Lower leg skin (tissue), 4 donors: ENCODE data around the gene UGDH. TPM values are rescaled to one million over a fixed set of nuclear protein-coding genes. Genes with fewer than 3 reads are reported as not detected.

Experiments used
- DNase-seq, 2 donors: peaks; one replicate each; pipeline ENCODE4 v3.0.0-alpha.2; 2019; ENCODE audit warnings: low spot score in 2 of 2
- H3K4me3 ChIP-seq: fragments of 200-600 bp; sonication (generic); 2 replicates; pipeline ENCODE4 v1.5.1; 2017; ENCODE audit warnings: mild to moderate bottlenecking, low read depth; ENCODE audit not compliant: poor library complexity, severe bottlenecking
- POLR2A ChIP-seq, 2 donors: fragments of 450-650 bp; IDR thresholded peaks; one replicate each; pipeline ENCODE4 v1.6.1; 2016 to 2017; ENCODE audit warnings: antibody characterized with exemption in 2 of 2, mild to moderate bottlenecking in 1 of 2, moderate library complexity in 1 of 2
- WGBS, 2 donors: methylation state at CpG; one replicate each; pipeline ENCODE4 v1.1.5; 2018; 5-methylcytosine and 5-hydroxymethylcytosine counted together
- intact Hi-C: fragments of 100-400 bp; cut with DNase I; formaldehyde crosslinking; loops from one replicate; pipeline ENCODE4 v1.15.0; 2023; ENCODE audit warnings: low total_unique reads
- total RNA-seq, 4 donors: library from RNA; depleted of rRNA; stranded (reverse); fragments of >200 nt; gene quantifications; one replicate each; pipeline ENCODE4 v1.1.0, GENCODE V29; 2016
- TF ChIP-seq, protein P1 (sequence below), 3 donors: fragments of 450-650 bp; IDR thresholded peaks; one replicate each; pipeline ENCODE4 v1.5.1; 2016; ENCODE audit warnings: antibody characterized with exemption in 3 of 3, mild to moderate bottlenecking in 3 of 3, moderate library complexity in 2 of 3

The UGDH gene
- total RNA-seq, 4 donors from 2014 or later: 20.2 to 29.4 (median 24.3) TPM

DNA sequence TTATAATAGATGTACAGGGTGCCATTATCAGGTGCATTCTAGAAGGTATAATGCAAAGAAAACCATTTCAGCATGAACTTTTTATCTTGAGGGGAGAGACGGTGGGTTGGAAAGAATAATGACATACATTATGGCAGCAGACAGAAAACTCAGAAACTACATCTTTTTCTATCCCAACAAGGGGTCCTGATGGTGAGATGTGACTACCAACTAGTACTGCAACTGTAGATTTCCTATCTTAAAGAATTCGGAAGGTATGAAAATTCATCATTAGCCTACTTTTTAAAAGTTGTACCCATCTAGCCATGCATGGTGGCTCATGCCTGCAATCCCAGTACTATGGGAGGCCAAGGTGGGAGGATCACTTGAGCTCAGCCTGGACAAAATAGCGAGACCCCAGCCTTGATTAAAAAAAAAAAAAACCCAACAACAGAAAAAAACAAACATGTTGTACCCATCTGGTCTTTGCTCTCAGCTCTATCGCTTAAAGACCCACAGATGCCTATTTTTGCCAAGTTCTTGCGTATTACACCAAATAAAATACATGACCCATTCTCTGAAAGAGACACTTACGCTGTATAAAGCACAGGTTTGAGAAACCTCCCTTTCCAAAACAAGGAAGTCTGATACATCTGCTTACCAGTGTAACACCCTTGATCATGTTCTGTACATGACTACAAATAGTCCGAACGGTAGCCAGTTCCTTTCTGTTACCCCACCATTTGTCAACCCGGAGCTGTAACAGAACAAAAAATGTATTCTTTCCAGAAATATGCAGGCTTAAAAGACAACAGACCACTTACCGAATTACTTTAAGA, 70.1 kb downstream of the UGDH start:
- WGBS, 2 donors: 63 to 73% methylated on average over 10 of the region's 10 CpGs
- intact Hi-C loops: no loop called here
- TF ChIP-seq, protein P1, sequence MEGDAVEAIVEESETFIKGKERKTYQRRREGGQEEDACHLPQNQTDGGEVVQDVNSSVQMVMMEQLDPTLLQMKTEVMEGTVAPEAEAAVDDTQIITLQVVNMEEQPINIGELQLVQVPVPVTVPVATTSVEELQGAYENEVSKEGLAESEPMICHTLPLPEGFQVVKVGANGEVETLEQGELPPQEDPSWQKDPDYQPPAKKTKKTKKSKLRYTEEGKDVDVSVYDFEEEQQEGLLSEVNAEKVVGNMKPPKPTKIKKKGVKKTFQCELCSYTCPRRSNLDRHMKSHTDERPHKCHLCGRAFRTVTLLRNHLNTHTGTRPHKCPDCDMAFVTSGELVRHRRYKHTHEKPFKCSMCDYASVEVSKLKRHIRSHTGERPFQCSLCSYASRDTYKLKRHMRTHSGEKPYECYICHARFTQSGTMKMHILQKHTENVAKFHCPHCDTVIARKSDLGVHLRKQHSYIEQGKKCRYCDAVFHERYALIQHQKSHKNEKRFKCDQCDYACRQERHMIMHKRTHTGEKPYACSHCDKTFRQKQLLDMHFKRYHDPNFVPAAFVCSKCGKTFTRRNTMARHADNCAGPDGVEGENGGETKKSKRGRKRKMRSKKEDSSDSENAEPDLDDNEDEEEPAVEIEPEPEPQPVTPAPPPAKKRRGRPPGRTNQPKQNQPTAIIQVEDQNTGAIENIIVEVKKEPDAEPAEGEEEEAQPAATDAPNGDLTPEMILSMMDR (IDR thresholded peaks at IDR 0.05): no peak
- TF ChIP-seq POLR2A (IDR thresholded peaks at IDR 0.05): no peak
- no peak overlapping the region for H3K4me3 ChIP-seq
- DNase-seq: no peak

DNA sequence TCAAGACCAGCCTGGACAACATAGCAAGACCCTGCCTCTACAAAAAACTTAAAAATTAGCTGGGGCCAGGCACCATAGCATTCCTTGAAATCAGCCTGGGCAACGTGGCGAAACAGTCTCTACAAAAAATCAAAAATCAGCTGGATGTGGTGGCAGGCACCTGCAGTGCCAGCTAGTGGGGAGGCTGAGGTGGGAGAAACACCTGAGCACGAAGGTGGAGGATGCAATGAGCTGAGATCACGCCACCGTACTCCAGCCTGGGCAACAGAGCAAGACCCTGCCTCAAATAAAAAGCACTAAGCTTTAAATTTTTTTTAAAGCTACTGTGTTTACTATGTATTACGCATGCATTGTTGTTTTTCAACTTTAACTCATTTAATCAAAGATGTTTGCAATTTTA, 71.8 kb downstream of the UGDH start:
- intact Hi-C loops: no loop called here

DNA sequence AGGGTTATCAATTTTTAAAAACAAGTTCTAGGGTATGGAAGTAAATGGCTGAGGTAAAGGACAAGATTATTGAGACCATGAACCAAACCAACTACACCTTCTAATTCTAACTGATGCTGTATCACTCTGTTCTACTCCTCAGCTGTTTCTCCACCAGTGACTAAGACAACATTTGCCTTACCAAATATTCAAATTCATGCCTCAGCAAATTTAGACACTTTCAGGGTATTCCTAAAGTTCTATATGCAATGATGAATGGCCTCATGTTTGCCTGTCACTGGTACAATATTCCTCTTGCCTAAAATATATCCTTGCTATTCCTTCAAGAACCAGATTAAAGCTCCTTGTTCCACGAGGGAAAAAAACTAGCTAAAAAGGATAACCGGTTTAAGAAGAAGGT, 73.5 kb downstream of the UGDH start:
- intact Hi-C loops: no loop called here
- no peak for DNase-seq
- no peak for TF ChIP-seq POLR2A (IDR thresholded peaks at IDR 0.05)
- TF ChIP-seq, protein P1 (IDR thresholded peaks at IDR 0.05): no peak
- WGBS, 2 donors: 75 to 76% methylated on average over 2 of the region's 2 CpGs
- no peak overlapping the region for H3K4me3 ChIP-seq

More for the DNA sequence above, 71.8 kb downstream of the UGDH start:
- TF ChIP-seq, protein P1 (IDR thresholded peaks at IDR 0.05): no peak
- no peak for TF ChIP-seq POLR2A (IDR thresholded peaks at IDR 0.05)
- DNase-seq: no peak
- WGBS, 2 donors: 89 to 91% methylated on average over 6 of the region's 6 CpGs
- no peak overlapping the region for H3K4me3 ChIP-seq

DNA sequence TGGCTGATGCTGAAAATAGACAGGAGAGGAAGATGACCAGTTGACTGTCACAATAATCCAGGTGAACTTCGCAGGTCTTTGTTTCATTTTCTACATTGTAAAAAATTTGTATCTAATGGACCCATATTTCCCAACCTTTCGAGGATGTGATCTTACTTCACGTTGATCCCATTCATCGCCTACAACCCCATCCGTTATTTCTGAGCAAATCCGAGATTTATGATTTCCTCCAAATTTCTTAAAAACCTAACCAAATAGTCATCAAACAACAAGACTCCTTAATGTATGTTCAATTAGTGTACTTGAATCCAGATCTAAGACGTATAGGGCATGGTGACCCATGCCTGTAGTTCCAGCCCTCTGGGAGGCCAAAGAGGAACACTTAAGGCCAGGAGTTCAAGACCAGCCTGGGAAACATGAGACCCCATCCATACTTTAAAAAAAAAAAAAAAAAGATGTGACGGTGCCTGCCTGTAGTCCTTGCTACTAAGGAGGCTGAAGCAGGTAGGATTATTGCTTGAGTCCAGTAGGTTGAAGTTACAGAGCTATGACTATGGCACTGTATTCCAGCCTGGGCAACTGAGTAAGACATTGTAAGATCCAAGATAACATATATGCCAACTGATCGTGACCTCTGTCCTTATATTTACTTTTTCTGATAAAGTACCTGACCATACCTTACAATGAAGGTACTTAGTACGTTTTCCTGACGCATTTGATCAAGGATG, 74.2 kb downstream of the UGDH start:
- intact Hi-C loops: no loop called here
- WGBS, 2 donors: 86 to 88% methylated on average over 11 of the region's 11 CpGs
- no peak for TF ChIP-seq POLR2A (IDR thresholded peaks at IDR 0.05)
- TF ChIP-seq, protein P1 (IDR thresholded peaks at IDR 0.05): no peak
- no peak overlapping the region for H3K4me3 ChIP-seq
- no peak for DNase-seq

DNA sequence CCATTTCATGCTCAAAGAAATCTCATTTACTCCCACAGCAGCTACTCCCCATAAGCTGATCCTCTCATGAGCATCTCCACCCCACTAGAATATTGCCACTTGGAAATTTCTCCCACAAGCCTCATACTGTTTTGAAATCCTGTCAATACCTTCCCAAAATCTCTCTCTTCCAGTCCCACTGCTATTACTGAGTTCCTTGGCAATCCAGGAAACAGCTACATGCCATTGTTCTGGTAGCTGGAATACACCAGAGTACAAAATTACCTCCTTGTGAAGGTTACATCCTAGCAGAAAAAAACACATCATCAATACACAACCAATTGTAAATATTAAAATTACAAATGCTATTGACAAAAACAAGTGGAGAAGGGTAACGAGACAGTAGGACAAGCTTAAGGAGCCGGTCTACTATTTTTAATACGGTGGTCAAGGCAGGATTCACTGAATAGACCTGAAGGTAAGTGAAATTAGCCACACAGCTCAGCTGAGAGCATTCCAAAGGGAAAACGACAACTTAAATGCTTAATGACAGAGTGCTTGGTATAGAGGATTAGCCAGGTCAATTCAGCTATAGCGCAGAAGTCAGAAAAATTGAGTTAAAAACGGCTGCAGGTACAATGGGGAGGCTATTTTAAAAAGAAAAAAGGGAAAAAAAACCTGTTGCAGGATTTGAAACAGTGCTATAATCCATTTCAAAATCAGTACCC, 74.9 kb downstream of the UGDH start:
- no peak overlapping the region for H3K4me3 ChIP-seq
- WGBS, 2 donors: 84% methylated on average over 6 of the region's 6 CpGs
- no peak for DNase-seq
- intact Hi-C loops: no loop called here
- TF ChIP-seq, protein P1 (IDR thresholded peaks at IDR 0.05): no peak
- no peak for TF ChIP-seq POLR2A (IDR thresholded peaks at IDR 0.05)
